Large intestine (tissue), 3 donors: ENCODE results near the gene SCAP. TPM values are rescaled to one million over a fixed set of nuclear protein-coding genes. Genes with fewer than 3 reads are reported as not detected.
A peak's percentile ranks its signal among the peaks of the same experiment; 100 is the strongest.

Experiments
- DNase-seq, 2 donors: peaks; one replicate each; pipeline versions ENCODE4 v3.0.0 to v3.0.0-alpha.2; 2013
- H3K27ac ChIP-seq: one replicate; pipeline ENCODE4 v1.5.1; 2013; ENCODE audit warnings: low read length
- H3K27me3 ChIP-seq: 2 replicates; pipeline ENCODE4 v1.6.1; 2013; ENCODE audit warnings: low read length; ENCODE audit not compliant: control insufficient read depth, insufficient read depth
- H3K36me3 ChIP-seq: 2 replicates; pipeline ENCODE4 v1.6.1; 2013; ENCODE audit warnings: low read length; ENCODE audit not compliant: control insufficient read depth, insufficient read depth
- H3K4me1 ChIP-seq: one replicate; pipeline ENCODE4 v1.6.1; 2013; ENCODE audit warnings: low read length; ENCODE audit not compliant: control insufficient read depth, insufficient read depth
- H3K4me3 ChIP-seq: one replicate; pipeline ENCODE4 v1.5.1; 2013; ENCODE audit warnings: low read length
- H3K9me3 ChIP-seq: one replicate; pipeline ENCODE4 v1.6.1; 2013; ENCODE audit warnings: mild to moderate bottlenecking, low read depth, low read length, moderate library complexity; ENCODE audit not compliant: control insufficient read depth
- WGBS: methylation state at CpG from one replicate; pipeline ENCODE4 v1.1.5; 2013; ENCODE audit warnings: low lambda C conversion rate; ENCODE audit not compliant: insufficient coverage; 5-methylcytosine and 5-hydroxymethylcytosine counted together
- polyA plus RNA-seq: library from polyadenylated mRNA; unstranded; fragments of 120-200 nt; gene quantifications from one replicate; pipeline ENCODE4 v1.2.1, GENCODE V29; 2013

Gene SCAP
- polyA plus RNA-seq, 1 donor = 64.4 TPM

GRCh38 chr3:47399531-47400270, 76.0 kb downstream of the SCAP start:
- Histone ChIP-seq H3K27ac (no peak overlapping the region), H3K4me1 (peaks cover 3% of the 10 kb centered on the region), H3K9me3 (no peaks in the 10 kb centered on the region)

GRCh38 chr3:47399016-47399415, 76.7 kb downstream of the SCAP start:
- no peaks in the 10 kb centered on the region for H3K4me1 ChIP-seq
- no CpG with 5 or more reads among the region's 1 CpG for WGBS
- no peaks in the 10 kb centered on the region for H3K27me3 ChIP-seq
- peaks cover 39% of the 10 kb centered on the region for H3K36me3 ChIP-seq
- DNase-seq = no peak
- no peaks in the 10 kb centered on the region for H3K9me3 ChIP-seq
- H3K27ac ChIP-seq = no peak overlapping the region
- no peak overlapping the region for H3K4me3 ChIP-seq

More at GRCh38 chr3:47399531-47400270, 76.0 kb downstream of the SCAP start:
- H3K36me3 ChIP-seq = peaks cover 43% of the 10 kb centered on the region
- no peak for DNase-seq
- no peaks in the 10 kb centered on the region for H3K27me3 ChIP-seq
- 100% methylated on average over 2 of the region's 9 CpGs for WGBS
- H3K4me3 ChIP-seq = no peak overlapping the region

GRCh38 chr3:47398228-47398627, 77.5 kb downstream of the SCAP start:
- no peak for DNase-seq
- peaks cover 39% of the 10 kb centered on the region for H3K36me3 ChIP-seq
- no peaks in the 10 kb centered on the region for H3K9me3 ChIP-seq
- H3K27me3 ChIP-seq = no peaks in the 10 kb centered on the region
- 94% methylated on average over 2 of the region's 7 CpGs for WGBS
- H3K4me3 ChIP-seq = no peak overlapping the region
- no peaks in the 10 kb centered on the region for H3K4me1 ChIP-seq
- H3K27ac ChIP-seq = no peak overlapping the region

GRCh38 chr3:47394881-47395280, 80.9 kb downstream of the SCAP start:
- no CpG with 5 or more reads among the region's 3 CpGs for WGBS
- H3K9me3 ChIP-seq = no peaks in the 10 kb centered on the region
- no peak overlapping the region for H3K27ac ChIP-seq
- no peak for DNase-seq
- H3K4me1 ChIP-seq = no peaks in the 10 kb centered on the region
- no peaks in the 10 kb centered on the region for H3K27me3 ChIP-seq
- peaks cover 39% of the 10 kb centered on the region for H3K36me3 ChIP-seq
- no peak overlapping the region for H3K4me3 ChIP-seq

GRCh38 chr3:47394140-47394870, 81.4 kb downstream of the SCAP start:
- no CpG with 5 or more reads among the region's 8 CpGs for WGBS
- DNase-seq = no peak
- Histone ChIP-seq H3K27ac (no peak overlapping the region), H3K4me1 (no peaks in the 10 kb centered on the region), H3K27me3 (no peaks in the 10 kb centered on the region), H3K4me3 (no peak overlapping the region), H3K36me3 (peaks cover 35% of the 10 kb centered on the region), H3K9me3 (no peaks in the 10 kb centered on the region)

GRCh38 chr3:47392933-47393332, 82.8 kb downstream of the SCAP start:
- DNase-seq = no peak
- H3K4me1 ChIP-seq = no peaks in the 10 kb centered on the region
- no CpG with 5 or more reads among the region's 3 CpGs for WGBS
- H3K36me3 ChIP-seq = peaks cover 32% of the 10 kb centered on the region
- H3K4me3 ChIP-seq = no peak overlapping the region
- no peaks in the 10 kb centered on the region for H3K27me3 ChIP-seq
- no peaks in the 10 kb centered on the region for H3K9me3 ChIP-seq
- H3K27ac ChIP-seq = no peak overlapping the region

- DNase-seq = no peak
- no peaks in the 10 kb centered on the region for H3K9me3 ChIP-seq
- WGBS = no CpG with 5 or more reads among the region's 2 CpGs
- H3K36me3 ChIP-seq = peaks cover 16% of the 10 kb centered on the region
- H3K27me3 ChIP-seq = no peaks in the 10 kb centered on the region
- no peak overlapping the region for H3K4me3 ChIP-seq
- peak overlapping the region; percentile 52 for H3K27ac ChIP-seq
- H3K4me1 ChIP-seq = peaks cover 18% of the 10 kb centered on the region
Measured at GRCh38 chr3:47385796-47386195, 89.9 kb downstream of the SCAP start.

GRCh38 chr3:47385007-47385406, 90.7 kb downstream of the SCAP start:
- H3K27me3 ChIP-seq = no peaks in the 10 kb centered on the region
- peak overlapping the region; percentile 52 for H3K27ac ChIP-seq
- DNase-seq = peak; percentile 64 to 78
- no peaks in the 10 kb centered on the region for H3K9me3 ChIP-seq
- peaks cover 18% of the 10 kb centered on the region for H3K4me1 ChIP-seq
- no CpG with 5 or more reads among the region's 4 CpGs for WGBS
- peaks cover 12% of the 10 kb centered on the region for H3K36me3 ChIP-seq
- H3K4me3 ChIP-seq = no peak overlapping the region

- Histone ChIP-seq H3K27ac (peak overlapping the region; percentile 18), H3K27me3 (no peaks in the 10 kb centered on the region), H3K9me3 (no peaks in the 10 kb centered on the region), H3K4me1 (peaks cover 23% of the 10 kb centered on the region), H3K4me3 (no peak overlapping the region), H3K36me3 (peaks cover 12% of the 10 kb centered on the region)
- DNase-seq = no peak
- no CpG with 5 or more reads among the region's 4 CpGs for WGBS
Measured at GRCh38 chr3:47384425-47384824, 91.3 kb downstream of the SCAP start.

GRCh38 chr3:47381317-47382157, 94.2 kb downstream of the SCAP start:
- Histone ChIP-seq H3K36me3 (peaks cover 2% of the 10 kb centered on the region), H3K27ac (peak overlapping the region; percentile 100), H3K27me3 (no peaks in the 10 kb centered on the region), H3K4me3 (peak overlapping the region; percentile 97), H3K9me3 (no peaks in the 10 kb centered on the region), H3K4me1 (peaks cover 26% of the 10 kb centered on the region)
- WGBS = 7% methylated on average over 3 of the region's 44 CpGs
- DNase-seq = peak; percentile 89 to 91
